HG02678 (cell line): ENCODE results near the gene DOCK11.
"Not testable (repeated sequence)": the region's sequence is repeated elsewhere in the genome, so short reads cannot be mapped to it uniquely, and the experiment has no call there.

Source experiments
- ATAC-seq: cut with Tn5 transposase; IDR thresholded peaks from one replicate; pipeline ENCODE4 v1.9.1; 2021; ENCODE audit warnings: mild to moderate bottlenecking, moderate library complexity; ENCODE audit not compliant: unreplicated experiment

DOCK11 gene

GRCh38 chrX:118727686-118728339, 232.2 kb downstream of the DOCK11 start:
- peak; percentile 16 for ATAC-seq

- ATAC-seq: no peak
Observed at GRCh38 chrX:118729042-118729652, 233.5 kb downstream of the DOCK11 start.

- ATAC-seq: no peak
Observed at GRCh38 chrX:118730500-118731247, 235.1 kb downstream of the DOCK11 start.

- not testable (repeated sequence) for ATAC-seq
Observed at GRCh38 chrX:118732551-118732950, 236.9 kb downstream of the DOCK11 start.

- no peak for ATAC-seq
Observed at GRCh38 chrX:118734909-118735308, 239.3 kb downstream of the DOCK11 start.
